ENCODE measurements around the gene SHLD1.

DNA sequence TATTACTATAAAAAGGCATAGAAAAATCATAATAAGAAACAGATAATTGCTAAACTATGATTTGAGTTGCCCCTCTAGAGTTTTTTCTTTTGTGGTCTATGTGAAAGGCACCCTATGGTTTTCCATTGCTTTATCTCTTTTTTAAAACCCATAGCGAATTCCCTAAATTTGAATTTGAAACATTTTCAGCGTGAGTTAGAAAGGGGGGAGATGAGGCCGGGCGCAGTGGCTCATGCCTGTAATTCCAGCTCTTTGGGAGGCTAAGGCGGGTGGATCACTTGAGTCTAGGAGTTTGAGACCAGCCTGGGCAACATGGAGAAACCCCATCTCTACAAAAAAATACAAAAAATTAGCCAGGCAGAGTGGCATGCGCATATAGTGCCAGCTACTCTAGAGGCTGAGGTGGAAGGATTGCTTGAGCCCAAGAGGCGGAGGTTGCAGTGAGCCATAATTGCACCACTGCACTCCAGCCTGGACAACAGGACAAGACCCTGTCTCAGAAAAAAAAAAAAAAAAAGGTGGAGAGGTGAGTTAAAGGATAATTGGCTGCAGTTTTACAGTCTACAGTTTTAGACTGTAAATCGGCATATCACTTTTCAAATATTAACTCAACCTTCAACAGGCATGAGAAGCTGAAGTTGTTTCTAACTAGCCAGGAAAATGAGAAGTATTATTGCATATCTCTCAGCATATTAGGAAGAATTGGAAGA lies 46.3 kb downstream of the SHLD1 start:
- TF ChIP-seq CTCF (IDR thresholded peaks at IDR 0.05; ENCODE audit: borderline replicate concordance, extremely low read depth, low read length, poor library complexity, severe bottlenecking) (no peak), EZH2 (IDR thresholded peaks at IDR 0.05; ENCODE audit: borderline replicate concordance, low read depth, low read length, severe bottlenecking) (no peak)

Measured in DND-41 (cell line).